HG02763 (cell line): ENCODE measurements around the gene SORCS1.

Experiments used
- ATAC-seq: cut with Tn5 transposase; IDR thresholded peaks from one replicate; pipeline ENCODE4 v1.9.1; 2021; ENCODE audit warnings: mild to moderate bottlenecking, moderate library complexity; ENCODE audit not compliant: unreplicated experiment

SORCS1 gene

DNA sequence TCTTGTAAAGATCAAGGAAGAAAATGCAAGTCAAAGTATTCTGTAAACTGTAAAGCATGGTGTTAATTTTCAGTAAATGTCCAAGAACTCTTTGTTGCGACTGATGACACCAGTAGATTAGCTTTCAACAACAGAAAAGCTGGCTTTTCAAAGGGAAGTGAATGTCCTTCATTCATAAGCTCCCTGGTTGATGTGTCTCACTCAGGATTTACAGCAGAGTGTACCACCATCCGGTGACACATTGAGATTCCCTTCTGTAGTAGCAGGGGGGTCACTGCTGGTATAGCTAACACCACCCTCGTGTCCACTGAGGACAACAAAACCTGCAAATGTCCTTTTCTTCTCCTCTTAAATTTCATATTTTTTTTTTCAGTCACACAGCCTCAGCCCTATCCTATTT lies 253.4 kb downstream of the SORCS1 start:
- no peak for ATAC-seq

DNA sequence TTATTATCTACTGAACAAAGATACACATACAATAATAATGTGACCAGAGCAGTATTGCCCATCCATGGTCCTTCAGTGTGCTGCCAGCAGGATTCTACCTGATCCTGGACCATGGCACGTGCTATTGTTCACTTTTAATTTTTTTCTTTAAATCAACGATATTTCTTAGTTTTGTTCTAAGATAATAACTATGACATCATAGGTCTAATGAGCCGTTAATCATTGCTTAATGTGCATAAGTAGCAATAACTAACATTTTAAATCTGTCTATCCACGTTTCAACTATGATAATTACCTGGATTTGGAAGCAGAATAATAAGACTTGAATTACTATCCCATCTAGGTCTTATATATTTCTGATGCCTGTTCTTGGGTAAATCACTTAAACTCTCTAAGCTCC lies 253.8 kb downstream of the SORCS1 start:
- no peak for ATAC-seq

DNA sequence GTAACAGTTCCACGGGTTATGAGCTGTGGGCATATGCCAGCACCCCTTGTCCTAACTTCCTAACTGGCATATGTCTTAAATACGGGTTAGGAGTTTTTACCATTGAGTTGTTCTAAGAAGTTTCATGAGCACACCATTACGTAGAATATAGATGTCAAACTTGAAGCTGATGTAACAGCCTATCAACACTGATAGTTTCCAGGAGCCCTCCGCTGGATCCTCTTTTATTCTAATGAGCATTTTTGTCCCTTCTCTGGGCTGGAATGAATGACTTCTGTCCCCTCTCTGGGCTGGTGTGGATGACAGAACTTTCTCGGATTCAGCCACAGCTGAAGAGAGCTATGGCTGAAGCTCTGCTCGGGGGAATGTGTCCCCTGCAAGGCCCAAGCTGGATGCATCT lies 256.3 kb downstream of the SORCS1 start:
- ATAC-seq, result no peak

DNA sequence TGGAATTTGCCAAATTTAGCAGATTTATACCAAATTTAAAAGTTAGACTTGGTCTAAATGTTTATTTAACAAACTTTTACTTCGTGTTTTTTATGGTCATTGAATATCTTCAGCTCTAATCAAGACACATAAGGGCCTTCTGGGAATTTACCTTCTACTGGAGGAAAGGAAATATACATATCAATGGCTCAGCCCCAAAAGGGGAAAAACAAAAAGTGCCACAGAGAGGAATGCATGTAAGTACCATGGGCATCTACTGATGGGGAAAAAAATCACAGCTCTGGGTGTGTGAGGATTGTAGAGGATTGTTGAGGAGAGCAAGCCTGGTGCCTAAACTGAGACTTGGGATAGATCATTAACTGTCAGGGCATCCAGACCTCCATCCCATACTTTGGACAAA lies 260.3 kb downstream of the SORCS1 start:
- no peak for ATAC-seq

DNA sequence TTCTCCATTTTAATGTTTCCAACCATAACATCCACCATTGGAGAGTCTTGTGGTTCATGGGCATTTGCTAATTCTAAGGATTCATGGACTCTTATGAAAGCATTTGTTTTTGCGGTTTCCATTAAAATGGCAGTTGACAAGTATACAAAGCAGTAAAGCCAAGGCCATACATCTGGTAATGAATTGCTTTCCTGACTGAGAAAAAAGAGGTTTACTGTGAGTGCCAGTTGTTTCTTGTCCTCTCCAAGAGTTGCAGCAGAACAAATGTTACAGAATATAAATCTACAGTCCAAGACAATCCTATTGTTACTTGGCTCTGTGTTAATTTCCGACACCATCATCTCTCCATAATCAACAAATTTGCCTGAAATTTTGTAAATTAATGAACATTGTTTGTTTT lies 261.3 kb downstream of the SORCS1 start:
- ATAC-seq, result no peak

GRCh38 chr10:106900016-106900652 lies 264.4 kb downstream of the SORCS1 start:
- ATAC-seq, result no peak

DNA sequence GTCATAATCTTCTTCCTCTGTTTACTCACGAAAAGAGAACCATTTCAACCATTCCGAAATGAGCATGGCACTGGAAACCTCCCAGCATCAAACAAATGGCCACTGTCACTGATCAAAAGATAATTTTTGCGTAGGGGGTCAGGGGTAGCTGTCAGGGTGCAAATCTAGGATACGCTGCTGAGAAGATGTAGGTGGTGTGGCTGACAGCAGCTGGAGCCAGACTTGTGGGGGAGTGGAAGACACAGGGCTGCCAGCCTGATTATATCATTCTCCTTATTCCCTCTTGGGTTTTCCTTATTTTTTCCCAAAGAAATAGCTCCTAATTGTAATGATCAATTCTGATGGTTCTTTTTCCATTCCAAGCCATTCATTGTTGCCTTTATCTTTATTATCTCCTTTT lies 266.1 kb downstream of the SORCS1 start:
- ATAC-seq, result no peak

GRCh38 chr10:106897719-106898118 lies 266.8 kb downstream of the SORCS1 start:
- ATAC-seq, result no peak

DNA sequence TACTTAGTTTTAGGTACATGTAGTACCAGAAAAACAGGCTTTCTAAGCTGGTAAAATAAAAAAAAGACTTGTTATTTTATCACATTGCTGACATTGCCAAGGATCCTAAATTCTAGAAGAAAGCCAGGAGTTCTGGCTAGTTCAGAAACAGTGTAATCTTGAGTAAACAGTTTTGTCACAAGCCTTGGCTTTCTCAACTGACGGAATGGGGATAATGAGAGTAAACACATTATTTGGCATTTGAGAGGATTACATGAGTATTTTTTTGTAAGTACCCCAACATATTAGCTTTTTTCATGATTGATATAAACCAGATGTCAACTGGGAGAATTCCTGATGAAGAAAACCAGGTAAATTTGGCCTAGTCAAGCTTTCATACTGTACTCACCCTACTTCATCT lies 269.8 kb downstream of the SORCS1 start:
- ATAC-seq, result no peak

GRCh38 chr10:106877574-106877973 lies 286.9 kb downstream of the SORCS1 start:
- ATAC-seq, result no peak

DNA sequence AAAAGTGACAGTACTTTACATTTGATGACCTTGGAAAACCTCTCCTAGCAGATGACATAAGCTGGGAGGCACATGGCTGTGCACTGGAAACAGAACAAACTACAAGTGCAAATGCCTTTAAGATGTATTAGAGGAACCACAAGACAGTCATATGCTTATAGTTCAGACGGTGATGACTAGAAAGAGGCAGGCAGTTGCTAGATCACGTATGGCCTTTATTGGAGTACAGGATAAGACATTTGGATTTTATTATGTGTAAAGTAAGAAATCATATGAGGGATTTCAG lies 290.0 kb downstream of the SORCS1 start:
- no peak for ATAC-seq

GRCh38 chr10:106873770-106874603 lies 290.5 kb downstream of the SORCS1 start:
- ATAC-seq, result no peak

DNA sequence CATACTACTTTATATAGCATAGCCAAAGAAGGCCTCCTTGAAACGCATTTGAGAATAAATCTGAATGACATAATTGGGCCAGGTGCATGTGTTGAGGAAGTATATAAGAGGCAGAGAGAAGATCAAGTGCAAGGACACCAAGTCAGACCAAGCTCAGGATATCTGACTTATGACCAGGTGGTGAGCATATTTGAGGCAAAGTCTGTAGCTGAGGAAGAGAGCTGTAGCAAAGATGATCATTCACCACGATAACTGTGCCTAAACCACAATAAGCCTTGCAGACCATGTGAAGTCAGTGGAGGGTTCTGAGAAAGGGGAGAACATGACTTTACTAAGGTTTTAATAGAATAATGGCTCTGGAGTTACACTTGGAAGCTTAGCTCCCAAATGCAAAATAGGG lies 292.3 kb downstream of the SORCS1 start:
- ATAC-seq, result peak; percentile 48

DNA sequence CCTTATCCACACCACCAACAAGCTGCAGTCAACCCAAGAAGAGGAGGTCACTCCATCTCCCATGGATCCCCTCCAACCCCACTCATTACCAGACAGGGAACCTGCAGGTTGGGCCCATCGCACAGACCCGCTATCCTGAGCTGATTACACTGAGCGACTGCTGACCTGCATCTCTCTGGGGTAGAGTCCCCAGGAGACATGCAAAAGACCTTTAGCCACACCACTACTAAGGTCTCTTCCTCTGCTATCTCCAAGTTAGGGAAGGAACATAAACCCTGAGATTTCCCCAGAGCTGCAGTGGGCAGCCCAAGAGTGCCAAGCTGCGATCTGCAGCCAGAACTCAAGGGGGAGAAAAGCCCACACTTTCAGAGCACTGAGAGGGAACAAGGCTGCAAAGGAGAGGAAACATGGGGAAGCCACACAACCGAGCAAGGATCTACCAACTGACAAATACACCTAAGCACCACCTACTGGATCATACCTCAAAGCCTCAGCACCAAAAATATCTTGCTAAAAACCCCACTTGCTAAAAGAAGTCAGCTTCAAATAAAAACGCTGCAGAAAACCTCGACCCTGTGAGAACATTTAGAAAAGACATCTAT lies 298.2 kb downstream of the SORCS1 start:
- no peak for ATAC-seq

- ATAC-seq, result no peak
Observed at GRCh38 chr10:106864031-106864430, 300.5 kb downstream of the SORCS1 start.

GRCh38 chr10:106863549-106863948 lies 301.0 kb downstream of the SORCS1 start:
- no peak for ATAC-seq

GRCh38 chr10:106859892-106860652 lies 304.4 kb downstream of the SORCS1 start:
- ATAC-seq, result no peak

DNA sequence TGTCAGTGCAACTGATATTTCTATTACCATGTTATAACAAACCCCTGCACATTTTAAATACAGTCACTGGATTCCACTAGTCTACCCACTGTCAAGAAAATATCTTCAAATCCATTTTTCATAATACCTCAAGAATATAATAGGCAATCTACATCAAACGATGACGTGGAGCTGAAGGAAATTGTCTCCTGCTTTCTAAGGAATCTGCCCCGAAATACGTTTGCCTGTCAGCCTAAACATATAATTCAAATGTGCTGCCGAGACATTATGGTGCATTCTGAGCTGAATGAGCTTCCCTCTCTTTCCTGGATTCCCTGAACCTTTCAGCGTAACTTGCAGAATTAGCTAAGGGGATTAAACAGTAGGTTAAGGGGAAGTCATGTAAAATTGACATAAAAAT lies 306.8 kb downstream of the SORCS1 start:
- ATAC-seq, result no peak

GRCh38 chr10:106857213-106857612 lies 307.3 kb downstream of the SORCS1 start:
- ATAC-seq, result no peak

GRCh38 chr10:106836933-106837663 lies 327.4 kb downstream of the SORCS1 start:
- peak; percentile 97 for ATAC-seq

DNA sequence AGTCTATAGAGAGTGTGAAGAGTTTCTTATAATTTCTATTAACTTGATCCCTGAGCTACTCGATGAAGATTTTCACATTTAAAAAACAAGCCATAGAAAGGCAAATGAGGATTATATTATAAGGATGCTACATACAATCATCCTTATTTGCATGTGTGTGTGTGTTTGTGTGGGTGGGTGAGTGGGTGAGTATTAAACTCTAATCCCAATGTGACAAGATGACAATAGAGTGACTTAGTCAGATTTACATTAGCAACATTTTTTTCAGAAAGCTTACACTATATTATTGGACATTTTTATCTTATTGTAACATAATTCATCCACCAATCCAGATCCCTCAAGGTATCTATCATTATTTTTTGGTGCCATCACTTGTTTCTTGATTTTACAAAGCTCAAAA lies 331.7 kb downstream of the SORCS1 start:
- ATAC-seq, result no peak
